Measurements from ENCODE around the gene PEAK3. TPM values are rescaled to one million over a fixed set of nuclear protein-coding genes. Genes with fewer than 3 reads are reported as not detected.

The PEAK3 gene
- total and polyA plus RNA-seq, 2 experiments from 2014 or later: 0.15 TPM; not detected in 1

- Histone ChIP-seq H3K4me3 (no peak overlapping the region), H3K4me2 (peak overlapping the region; percentile 41), H2AFZ (no peak overlapping the region)
Observed at GRCh38 chr19:2302319-2303210, 20.6 kb upstream of the PEAK3 start.

GRCh38 chr19:2300533-2300932 lies 18.6 kb upstream of the PEAK3 start:
- H4K20me1 ChIP-seq (ENCODE audit: insufficient read depth, poor library complexity, severe bottlenecking): no peaks in the 10 kb centered on the region
- TF ChIP-seq EZH2phosphoT487 (IDR thresholded peaks at IDR 0.05; ENCODE audit: low read depth, severe bottlenecking, unreplicated experiment) (no peak), EZH2 (IDR thresholded peaks at IDR 0.05; ENCODE audit: borderline replicate concordance) (no peak), CTCF (IDR thresholded peaks at IDR 0.05; ENCODE audit: poor library complexity) (no peak)
- H3K36me3 ChIP-seq (replicated peaks; ENCODE audit: insufficient read depth, low read depth): no peaks in the 10 kb centered on the region
- H3K79me2 ChIP-seq: no peaks in the 10 kb centered on the region
- H3K4me2 ChIP-seq: no peak overlapping the region
- no peak for DNase-seq (ENCODE audit: low spot score)
- no peaks in the 10 kb centered on the region for H3K9me2 ChIP-seq (replicated peaks; ENCODE audit: insufficient read depth)
- no peak overlapping the region for H3K4me3 ChIP-seq
- H3K9me3 ChIP-seq (ENCODE audit: low read depth): no peaks in the 10 kb centered on the region
- H3K27ac ChIP-seq: no peak overlapping the region
- WGBS (ENCODE audit: low lambda C conversion rate, missing lambda C conversion rate): 94% methylated on average over 9 of the region's 17 CpGs
- H3K27me3 ChIP-seq: peaks cover 7% of the 10 kb centered on the region
- no peak overlapping the region for H2AFZ ChIP-seq
- H3K4me1 ChIP-seq (ENCODE audit: insufficient read depth): no peaks in the 10 kb centered on the region

More at GRCh38 chr19:2302319-2303210, 20.6 kb upstream of the PEAK3 start:
- H3K79me2 ChIP-seq: no peaks in the 10 kb centered on the region
- no peak overlapping the region for H3K27ac ChIP-seq
- no peaks in the 10 kb centered on the region for H4K20me1 ChIP-seq (ENCODE audit: insufficient read depth, poor library complexity, severe bottlenecking)
- H3K9me2 ChIP-seq (replicated peaks; ENCODE audit: insufficient read depth): no peaks in the 10 kb centered on the region
- H3K9me3 ChIP-seq (ENCODE audit: low read depth): no peaks in the 10 kb centered on the region
- H3K4me1 ChIP-seq (ENCODE audit: insufficient read depth): no peaks in the 10 kb centered on the region
- peak; percentile 21 for DNase-seq (ENCODE audit: low spot score)
- H3K27me3 ChIP-seq: peaks cover 15% of the 10 kb centered on the region
- TF ChIP-seq CTCF (IDR thresholded peaks at IDR 0.05; ENCODE audit: poor library complexity): no peak
- no peak for TF ChIP-seq EZH2 (IDR thresholded peaks at IDR 0.05; ENCODE audit: borderline replicate concordance)
- no peak for TF ChIP-seq EZH2phosphoT487 (IDR thresholded peaks at IDR 0.05; ENCODE audit: low read depth, severe bottlenecking, unreplicated experiment)
- 44% methylated on average over 44 of the region's 62 CpGs for whole genome bisulfite sequencing (ENCODE audit: low lambda C conversion rate, missing lambda C conversion rate)
- H3K36me3 ChIP-seq (replicated peaks; ENCODE audit: insufficient read depth, low read depth): no peaks in the 10 kb centered on the region

GRCh38 chr19:2296141-2296540 lies 14.2 kb upstream of the PEAK3 start:
- no peak overlapping the region for H3K27ac ChIP-seq
- H2AFZ ChIP-seq: no peak overlapping the region
- H3K9me2 ChIP-seq (replicated peaks; ENCODE audit: insufficient read depth): no peaks in the 10 kb centered on the region
- H3K4me2 ChIP-seq: no peak overlapping the region
- DNase-seq (ENCODE audit: low spot score): no peak
- H3K9me3 ChIP-seq (ENCODE audit: low read depth): no peaks in the 10 kb centered on the region
- TF ChIP-seq EZH2 (IDR thresholded peaks at IDR 0.05; ENCODE audit: borderline replicate concordance): no peak
- H3K79me2 ChIP-seq: no peaks in the 10 kb centered on the region
- no peaks in the 10 kb centered on the region for H3K36me3 ChIP-seq (replicated peaks; ENCODE audit: insufficient read depth, low read depth)
- H4K20me1 ChIP-seq (ENCODE audit: insufficient read depth, poor library complexity, severe bottlenecking): no peaks in the 10 kb centered on the region
- peaks cover 42% of the 10 kb centered on the region for H3K27me3 ChIP-seq
- H3K4me3 ChIP-seq: no peak overlapping the region
- H3K4me1 ChIP-seq (ENCODE audit: insufficient read depth): peaks cover 2% of the 10 kb centered on the region
- WGBS (ENCODE audit: low lambda C conversion rate, missing lambda C conversion rate): 87% methylated on average over 16 of the region's 16 CpGs

- Histone ChIP-seq H3K36me3 (replicated peaks; ENCODE audit: insufficient read depth, low read depth) (no peaks in the 10 kb centered on the region), H3K4me3 (no peak overlapping the region), H3K27me3 (peaks cover 55% of the 10 kb centered on the region), H4K20me1 (ENCODE audit: insufficient read depth, poor library complexity, severe bottlenecking) (peaks cover 3% of the 10 kb centered on the region), H3K9me3 (ENCODE audit: low read depth) (no peaks in the 10 kb centered on the region), H3K4me1 (ENCODE audit: insufficient read depth) (peaks cover 13% of the 10 kb centered on the region), H3K27ac (no peak overlapping the region), H3K79me2 (no peaks in the 10 kb centered on the region), H3K9me2 (replicated peaks; ENCODE audit: insufficient read depth) (no peaks in the 10 kb centered on the region), H3K4me2 (peak overlapping the region; percentile 54), H2AFZ (no peak overlapping the region)
- no peak for TF ChIP-seq CTCF (IDR thresholded peaks at IDR 0.05; ENCODE audit: poor library complexity)
- no peak for TF ChIP-seq EZH2 (IDR thresholded peaks at IDR 0.05; ENCODE audit: borderline replicate concordance)
- no peak for TF ChIP-seq EZH2phosphoT487 (IDR thresholded peaks at IDR 0.05; ENCODE audit: low read depth, severe bottlenecking, unreplicated experiment)
- DNase-seq (ENCODE audit: low spot score): no peak
- WGBS (ENCODE audit: low lambda C conversion rate, missing lambda C conversion rate): 37% methylated on average over 17 of the region's 26 CpGs
Observed at GRCh38 chr19:2294687-2295335, 12.8 kb upstream of the PEAK3 start.

Data from hepatocyte (in vitro differentiated cells).